Measurements from ENCODE around the gene CLCNKA.

GRCh38 chr1:16006552-16007485 lies 15.0 kb upstream of the CLCNKA start:
- peak in 1 of 3 experiments; percentile 10; a peak in 1 of 4 replicates for TF ChIP-seq CTCF (IDR thresholded peaks at IDR 0.05; ENCODE audit: control extremely low read depth in 1 of 3, insufficient read depth in 1 of 3, low read depth in 1 of 3, low read length in 3 of 3)
- no peak for TF ChIP-seq ZNF274 (IDR thresholded peaks at IDR 0.05; ENCODE audit: borderline replicate concordance, extremely low read depth, low read length)
